ENCODE results near the gene ASMTL.
A peak's percentile ranks its signal among the peaks of the same experiment; 100 is the strongest.
"Not testable (repeated sequence)": the region's sequence is repeated elsewhere in the genome, so short reads cannot be mapped to it uniquely, and the experiment has no call there.

Gene ASMTL, protein sequence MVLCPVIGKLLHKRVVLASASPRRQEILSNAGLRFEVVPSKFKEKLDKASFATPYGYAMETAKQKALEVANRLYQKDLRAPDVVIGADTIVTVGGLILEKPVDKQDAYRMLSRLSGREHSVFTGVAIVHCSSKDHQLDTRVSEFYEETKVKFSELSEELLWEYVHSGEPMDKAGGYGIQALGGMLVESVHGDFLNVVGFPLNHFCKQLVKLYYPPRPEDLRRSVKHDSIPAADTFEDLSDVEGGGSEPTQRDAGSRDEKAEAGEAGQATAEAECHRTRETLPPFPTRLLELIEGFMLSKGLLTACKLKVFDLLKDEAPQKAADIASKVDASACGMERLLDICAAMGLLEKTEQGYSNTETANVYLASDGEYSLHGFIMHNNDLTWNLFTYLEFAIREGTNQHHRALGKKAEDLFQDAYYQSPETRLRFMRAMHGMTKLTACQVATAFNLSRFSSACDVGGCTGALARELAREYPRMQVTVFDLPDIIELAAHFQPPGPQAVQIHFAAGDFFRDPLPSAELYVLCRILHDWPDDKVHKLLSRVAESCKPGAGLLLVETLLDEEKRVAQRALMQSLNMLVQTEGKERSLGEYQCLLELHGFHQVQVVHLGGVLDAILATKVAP

DNA sequence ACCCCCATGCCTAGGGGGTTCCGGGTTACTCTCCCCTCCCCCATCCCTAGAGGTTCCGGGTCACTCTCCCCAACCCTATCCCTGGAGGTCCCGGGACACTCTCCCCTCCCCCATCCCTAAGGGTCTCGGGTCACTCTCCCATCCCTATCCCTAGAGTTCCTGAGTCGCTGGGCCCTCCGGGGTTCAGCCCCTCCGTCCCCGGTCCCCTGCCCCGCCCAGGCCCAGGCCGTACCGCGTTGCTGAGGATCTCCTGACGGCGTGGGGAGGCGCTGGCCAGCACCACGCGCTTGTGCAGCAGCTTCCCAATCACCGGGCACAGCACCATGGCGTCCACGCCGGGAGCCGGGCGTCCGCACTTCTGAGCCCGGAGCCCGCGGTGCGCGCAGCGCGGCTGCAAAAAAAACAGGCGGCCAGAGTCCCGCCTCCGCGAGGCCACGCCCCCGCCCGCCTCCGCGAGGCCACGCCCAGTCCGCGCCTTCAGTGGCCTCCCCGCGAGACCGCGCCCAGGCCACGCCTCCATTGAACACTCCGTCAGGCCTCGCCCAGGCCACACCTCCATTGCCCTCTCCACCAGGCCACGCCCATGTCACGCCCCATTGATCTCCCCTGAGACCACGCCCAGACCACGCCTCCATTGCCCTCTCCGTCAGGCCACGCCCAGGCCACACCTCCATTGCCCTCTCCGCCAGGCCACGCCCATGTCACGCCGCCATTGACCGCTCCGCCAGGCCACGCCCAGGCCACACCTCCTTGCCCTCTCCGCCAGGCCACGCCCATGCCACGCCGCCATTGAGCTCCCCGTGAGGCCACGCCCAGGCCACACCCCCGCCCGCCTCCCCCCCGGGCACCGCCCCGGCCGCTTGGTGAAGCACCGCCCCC lies at the start of gene ASMTL:
TSS of gene ASMTL (minus strand) at position 394 of the 879 bp plus-strand sequence. CDS start at position 325, 69 bp downstream.
- peaks cover 21% of the 10 kb centered on the region for H3K36me3 ChIP-seq (ENCODE audit: control insufficient read depth, insufficient read depth, low read length)
- H3K27ac ChIP-seq (ENCODE audit: low read depth, low read length), result peak within 1 kb of the TSS; percentile 95
- peaks cover 22% of the 10 kb centered on the region for H3K9me3 ChIP-seq (ENCODE audit: control insufficient read depth, insufficient read depth, low read length)
- H3K27me3 ChIP-seq (ENCODE audit: control insufficient read depth, insufficient read depth, low read length), result no peaks in the 10 kb centered on the region
- peak within 1 kb of the TSS; percentile 82 for H3K4me3 ChIP-seq (ENCODE audit: low read depth, low read length)
- H3K9ac ChIP-seq (ENCODE audit: low read depth, low read length), result peak within 1 kb of the TSS; percentile 66
- no peaks in the 10 kb centered on the region for H3K4me1 ChIP-seq (ENCODE audit: control insufficient read depth, insufficient read depth, low read length)

GRCh38 chrX:1502241-1502640 lies 49.5 kb upstream of the ASMTL start:
- Histone ChIP-seq H3K27ac (ENCODE audit: low read depth, low read length) (no peak overlapping the region), H3K9ac (ENCODE audit: low read depth, low read length) (no peak overlapping the region), H3K4me3 (ENCODE audit: low read depth, low read length) (no peak overlapping the region), H3K27me3 (ENCODE audit: control insufficient read depth, insufficient read depth, low read length) (no peaks in the 10 kb centered on the region), H3K4me1 (ENCODE audit: control insufficient read depth, insufficient read depth, low read length) (no peaks in the 10 kb centered on the region), H3K36me3 (ENCODE audit: control insufficient read depth, insufficient read depth, low read length) (no peaks in the 10 kb centered on the region), H3K9me3 (ENCODE audit: control insufficient read depth, insufficient read depth, low read length) (no peaks in the 10 kb centered on the region)

GRCh38 chrX:1500701-1501624 lies 48.3 kb upstream of the ASMTL start:
- H3K4me3 ChIP-seq (ENCODE audit: low read depth, low read length), result no peak overlapping the region
- H3K27me3 ChIP-seq (ENCODE audit: control insufficient read depth, insufficient read depth, low read length), result no peaks in the 10 kb centered on the region
- H3K9me3 ChIP-seq (ENCODE audit: control insufficient read depth, insufficient read depth, low read length), result no peaks in the 10 kb centered on the region

DNA sequence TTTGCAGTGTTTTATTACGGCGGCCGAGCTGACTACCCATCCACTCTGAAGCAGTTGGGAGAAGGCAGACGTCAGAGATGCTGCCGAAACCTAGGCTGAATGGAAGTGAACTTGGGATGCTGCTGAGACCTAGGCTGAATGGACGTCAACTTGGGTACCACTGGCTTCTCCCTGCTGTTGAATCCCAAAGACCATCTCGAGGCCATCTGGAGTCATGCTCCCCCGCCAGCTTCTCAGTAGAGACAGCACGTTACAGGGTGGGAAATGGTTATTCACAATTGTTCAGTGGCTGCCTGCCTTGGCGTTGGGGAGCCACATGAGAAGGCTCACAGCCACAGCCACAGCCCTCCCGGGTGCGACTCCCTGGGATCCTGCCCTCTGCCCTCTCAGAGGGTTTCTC lies 43.4 kb upstream of the ASMTL start:
- Histone ChIP-seq H3K27me3 (ENCODE audit: control insufficient read depth, insufficient read depth, low read length) (no peaks in the 10 kb centered on the region), H3K27ac (ENCODE audit: low read depth, low read length) (no peak overlapping the region), H3K36me3 (ENCODE audit: control insufficient read depth, insufficient read depth, low read length) (no peaks in the 10 kb centered on the region), H3K9me3 (ENCODE audit: control insufficient read depth, insufficient read depth, low read length) (no peaks in the 10 kb centered on the region), H3K4me1 (ENCODE audit: control insufficient read depth, insufficient read depth, low read length) (peaks cover 5% of the 10 kb centered on the region; the same call in 1 of the 2 replicates), H3K9ac (ENCODE audit: low read depth, low read length) (no peak overlapping the region), H3K4me3 (ENCODE audit: low read depth, low read length) (no peak overlapping the region)

More at GRCh38 chrX:1500701-1501624, 48.3 kb upstream of the ASMTL start:
- H3K9ac ChIP-seq (ENCODE audit: low read depth, low read length), result no peak overlapping the region
- no peak overlapping the region for H3K27ac ChIP-seq (ENCODE audit: low read depth, low read length)
- H3K4me1 ChIP-seq (ENCODE audit: control insufficient read depth, insufficient read depth, low read length), result no peaks in the 10 kb centered on the region
- H3K36me3 ChIP-seq (ENCODE audit: control insufficient read depth, insufficient read depth, low read length), result no peaks in the 10 kb centered on the region

- no peaks in the 10 kb centered on the region for H3K27me3 ChIP-seq (ENCODE audit: control insufficient read depth, insufficient read depth, low read length)
- H3K27ac ChIP-seq (ENCODE audit: low read depth, low read length), result no peak overlapping the region
- H3K9ac ChIP-seq (ENCODE audit: low read depth, low read length), result no peak overlapping the region
These were observed 41.3 kb upstream of the ASMTL start for GRCh38 chrX:1493877-1494510.

DNA sequence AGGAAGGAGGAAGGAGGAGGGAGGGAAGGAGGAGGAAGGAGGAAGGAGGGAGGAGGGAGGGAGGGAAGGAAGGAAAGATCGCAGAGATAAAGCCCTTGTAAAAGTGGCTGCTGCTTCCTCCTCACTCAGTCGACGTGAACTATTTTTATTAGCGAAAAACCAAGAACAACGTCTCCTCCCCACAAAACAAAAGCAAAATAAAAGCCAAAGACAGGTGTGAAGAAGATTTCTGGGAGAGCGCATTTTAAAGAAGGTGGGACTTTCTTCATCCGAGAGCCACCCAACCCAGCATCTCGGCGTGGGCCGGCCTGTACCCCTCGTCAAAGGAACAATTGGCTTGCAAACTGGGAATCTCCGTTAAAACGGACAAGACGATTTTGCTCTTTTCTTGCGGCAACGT lies 40.7 kb upstream of the ASMTL start:
- Histone ChIP-seq H3K4me1 (ENCODE audit: control insufficient read depth, insufficient read depth, low read length) (peaks cover 5% of the 10 kb centered on the region; the same call in 1 of the 2 replicates), H3K9ac (ENCODE audit: low read depth, low read length) (no peak overlapping the region), H3K36me3 (ENCODE audit: control insufficient read depth, insufficient read depth, low read length) (no peaks in the 10 kb centered on the region), H3K9me3 (ENCODE audit: control insufficient read depth, insufficient read depth, low read length) (no peaks in the 10 kb centered on the region), H3K27ac (ENCODE audit: low read depth, low read length) (no peak overlapping the region), H3K27me3 (ENCODE audit: control insufficient read depth, insufficient read depth, low read length) (no peaks in the 10 kb centered on the region), H3K4me3 (ENCODE audit: low read depth, low read length) (no peak overlapping the region)

More at GRCh38 chrX:1493877-1494510, 41.3 kb upstream of the ASMTL start:
- H3K4me1 ChIP-seq (ENCODE audit: control insufficient read depth, insufficient read depth, low read length), result peaks cover 5% of the 10 kb centered on the region; the same call in 1 of the 2 replicates
- no peaks in the 10 kb centered on the region for H3K9me3 ChIP-seq (ENCODE audit: control insufficient read depth, insufficient read depth, low read length)
- H3K36me3 ChIP-seq (ENCODE audit: control insufficient read depth, insufficient read depth, low read length), result no peaks in the 10 kb centered on the region
- no peak overlapping the region for H3K4me3 ChIP-seq (ENCODE audit: low read depth, low read length)

DNA sequence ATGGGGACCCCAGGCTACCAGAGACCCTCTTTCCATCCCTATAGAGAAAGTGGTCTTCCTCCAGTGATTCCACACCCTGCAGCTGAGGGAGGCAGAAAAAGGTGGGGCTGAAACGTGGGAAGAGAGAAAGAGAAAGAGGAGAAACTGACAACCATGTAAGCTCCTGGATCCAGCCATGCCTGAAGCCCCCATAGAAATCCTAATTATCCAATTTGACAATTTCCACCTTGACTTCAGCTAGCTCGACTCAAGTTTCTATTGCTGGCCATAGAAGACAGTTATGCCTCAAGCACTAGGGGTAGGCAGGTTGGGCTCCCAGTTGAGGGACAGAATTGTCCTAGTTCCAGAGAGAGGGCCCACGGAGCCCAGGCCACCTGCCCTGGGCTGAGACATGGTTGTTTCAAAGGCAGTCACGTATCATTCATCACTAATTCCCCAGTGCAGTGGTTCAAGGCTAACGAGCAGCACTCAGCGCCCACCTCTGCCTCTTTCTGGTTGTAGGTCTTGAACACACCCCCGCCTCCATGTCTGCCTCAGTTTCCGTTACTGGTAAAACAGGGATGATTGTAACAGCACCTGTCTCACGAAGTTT lies 39.8 kb upstream of the ASMTL start:
- Histone ChIP-seq H3K4me3 (ENCODE audit: low read depth, low read length) (no peak overlapping the region), H3K27me3 (ENCODE audit: control insufficient read depth, insufficient read depth, low read length) (no peaks in the 10 kb centered on the region), H3K4me1 (ENCODE audit: control insufficient read depth, insufficient read depth, low read length) (peaks cover 5% of the 10 kb centered on the region; the same call in 1 of the 2 replicates), H3K27ac (ENCODE audit: low read depth, low read length) (no peak overlapping the region), H3K36me3 (ENCODE audit: control insufficient read depth, insufficient read depth, low read length) (no peaks in the 10 kb centered on the region), H3K9ac (ENCODE audit: low read depth, low read length) (no peak overlapping the region), H3K9me3 (ENCODE audit: control insufficient read depth, insufficient read depth, low read length) (no peaks in the 10 kb centered on the region)

GRCh38 chrX:1491851-1492349 lies 39.2 kb upstream of the ASMTL start:
- no peak overlapping the region for H3K27ac ChIP-seq (ENCODE audit: low read depth, low read length)
- H3K4me1 ChIP-seq (ENCODE audit: control insufficient read depth, insufficient read depth, low read length), result peaks cover 5% of the 10 kb centered on the region; the same call in 1 of the 2 replicates
- no peaks in the 10 kb centered on the region for H3K9me3 ChIP-seq (ENCODE audit: control insufficient read depth, insufficient read depth, low read length)
- H3K27me3 ChIP-seq (ENCODE audit: control insufficient read depth, insufficient read depth, low read length), result no peaks in the 10 kb centered on the region
- no peaks in the 10 kb centered on the region for H3K36me3 ChIP-seq (ENCODE audit: control insufficient read depth, insufficient read depth, low read length)
- H3K4me3 ChIP-seq (ENCODE audit: low read depth, low read length), result no peak overlapping the region
- no peak overlapping the region for H3K9ac ChIP-seq (ENCODE audit: low read depth, low read length)

- H3K9me3 ChIP-seq (ENCODE audit: control insufficient read depth, insufficient read depth, low read length); H3K4me1 ChIP-seq (ENCODE audit: control insufficient read depth, insufficient read depth, low read length); H3K27ac ChIP-seq (ENCODE audit: low read depth, low read length); H3K36me3 ChIP-seq (ENCODE audit: control insufficient read depth, insufficient read depth, low read length); H3K27me3 ChIP-seq (ENCODE audit: control insufficient read depth, insufficient read depth, low read length); H3K4me3 ChIP-seq (ENCODE audit: low read depth, low read length); H3K9ac ChIP-seq (ENCODE audit: low read depth, low read length): not testable (repeated sequence)
These were observed 38.5 kb upstream of the ASMTL start for GRCh38 chrX:1491248-1491647.
